Cortex of kidney (tissue), 1 donor: Measurements from ENCODE around the gene SUCLG2.
"Not testable (repeated sequence)": the region's sequence is repeated elsewhere in the genome, so short reads cannot be mapped to it uniquely, and the experiment has no call there.

ENCODE experiments used
- DNase-seq: peaks from one replicate; lab custom pipeline; 2025; lab: John Stamatoyannopoulos, UW

The SUCLG2 gene

DNA sequence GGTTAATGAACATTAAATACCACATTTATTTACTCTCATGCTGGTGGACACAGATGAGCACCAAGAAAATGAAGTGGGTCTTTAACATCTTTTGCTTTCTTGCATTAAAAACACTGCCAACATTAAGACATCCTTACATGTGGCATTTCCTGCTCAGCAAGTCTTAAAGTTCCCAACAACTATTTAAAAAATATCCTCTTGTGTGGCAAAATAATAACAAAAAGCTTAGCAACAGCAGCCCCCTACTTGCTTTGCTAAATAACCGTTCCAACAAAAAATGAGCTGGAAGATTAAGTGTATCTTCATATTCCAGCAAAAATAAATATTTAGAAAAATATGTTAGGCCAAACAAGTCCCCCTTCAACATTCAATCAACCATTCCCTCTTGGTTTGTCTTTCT, 93.1 kb downstream of the SUCLG2 start:
- DNase-seq, result no peak

DNA sequence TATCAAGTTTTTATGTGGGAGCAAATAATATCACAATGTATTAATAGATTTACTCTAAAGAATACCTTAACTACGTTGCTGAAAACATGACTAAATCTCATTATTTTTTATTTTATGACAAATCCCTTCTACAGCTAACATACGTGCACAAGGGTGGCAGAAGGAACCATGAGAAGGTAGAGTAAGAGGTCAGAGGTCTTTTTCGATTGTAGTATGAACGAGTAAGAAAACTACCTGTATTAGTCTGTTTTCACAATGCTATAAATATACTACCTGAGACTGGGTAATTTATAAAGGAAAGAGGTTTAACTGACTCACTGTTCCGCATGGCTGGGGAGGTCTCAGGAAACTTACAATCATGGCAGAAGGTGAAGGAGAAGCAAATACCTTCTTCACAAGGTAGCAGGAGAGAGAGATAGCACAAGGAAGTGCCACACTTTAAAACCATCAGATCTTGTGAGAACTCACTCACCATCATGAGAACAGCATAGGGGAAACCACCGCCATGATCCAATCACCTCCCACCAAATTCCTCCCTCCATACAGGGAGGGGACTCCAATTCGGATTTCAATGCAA, 95.3 kb downstream of the SUCLG2 start:
- DNase-seq, result no peak

DNA sequence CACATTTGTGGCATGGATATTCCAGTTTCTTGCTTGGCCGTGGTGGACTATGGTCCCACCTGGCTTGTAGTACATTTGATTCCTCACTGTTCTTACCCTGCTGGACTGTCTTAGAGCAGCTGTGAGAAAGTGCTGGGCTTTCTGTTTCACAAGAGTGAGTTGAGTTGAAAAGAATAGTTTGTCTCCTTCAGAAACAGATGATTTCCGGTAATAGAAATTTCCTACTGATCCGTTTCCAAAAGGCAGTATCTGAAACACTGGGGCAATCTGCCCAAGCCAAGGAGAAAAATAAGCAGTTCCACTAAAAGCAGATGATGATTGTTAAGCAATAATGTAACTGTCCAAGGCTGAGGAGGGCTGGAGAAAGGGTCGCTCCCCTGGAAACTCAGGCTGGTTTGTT, 96.0 kb downstream of the SUCLG2 start:
- no peak for DNase-seq

DNA sequence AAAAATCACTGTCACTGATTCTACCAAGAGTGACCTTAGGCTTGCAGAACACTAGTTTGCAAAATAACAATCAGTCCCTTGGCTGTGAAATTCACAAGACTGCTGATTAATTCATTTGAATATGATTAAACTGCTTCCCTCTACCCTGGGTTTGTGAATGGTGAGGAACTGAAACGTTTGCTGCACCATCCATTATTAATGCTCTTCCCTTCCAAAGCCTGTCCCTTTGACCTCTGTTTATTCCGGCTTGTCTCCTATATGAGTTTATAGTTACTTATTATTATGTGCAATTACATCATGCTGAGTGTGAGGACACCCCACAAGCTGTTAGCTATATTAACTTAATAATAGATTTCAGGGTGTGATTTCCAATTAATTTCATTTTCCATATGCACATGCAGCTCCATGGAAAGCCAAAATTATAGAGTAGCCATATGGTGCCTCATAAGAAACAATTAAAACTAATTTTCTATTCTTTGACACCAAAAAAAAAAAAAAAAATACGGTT, 96.5 kb downstream of the SUCLG2 start:
- DNase-seq, result no peak

DNA sequence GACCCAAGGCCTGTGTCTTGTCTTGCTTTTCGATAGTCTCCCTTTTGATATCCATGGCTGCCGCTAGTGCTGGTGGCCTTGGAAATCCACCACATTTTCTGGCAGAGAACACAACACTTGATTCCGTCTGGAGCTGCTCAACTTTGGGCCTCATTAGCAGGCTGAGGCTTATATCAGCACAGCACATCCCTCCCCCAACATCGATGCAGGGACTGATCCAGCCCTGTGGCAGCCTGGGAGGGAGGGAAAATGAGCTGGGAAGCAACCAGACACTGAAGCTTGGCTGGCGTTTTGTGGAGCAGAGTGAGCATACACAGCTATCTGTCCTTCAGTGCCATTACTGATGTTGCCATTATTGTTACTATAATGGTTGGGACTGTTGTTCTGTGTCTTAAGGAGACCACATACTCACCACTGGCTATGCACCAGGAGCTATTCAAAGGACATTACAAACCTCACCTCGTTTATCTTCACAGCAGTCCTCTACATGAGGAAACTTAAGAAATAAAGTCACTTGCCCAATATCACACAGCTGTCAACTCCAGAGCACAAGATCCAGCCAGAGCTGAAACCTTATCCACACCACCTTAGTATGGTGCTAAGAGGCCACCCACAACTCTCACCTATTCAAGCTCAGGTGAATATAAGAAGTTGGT, 102.9 kb downstream of the SUCLG2 start:
- no peak for DNase-seq

DNA sequence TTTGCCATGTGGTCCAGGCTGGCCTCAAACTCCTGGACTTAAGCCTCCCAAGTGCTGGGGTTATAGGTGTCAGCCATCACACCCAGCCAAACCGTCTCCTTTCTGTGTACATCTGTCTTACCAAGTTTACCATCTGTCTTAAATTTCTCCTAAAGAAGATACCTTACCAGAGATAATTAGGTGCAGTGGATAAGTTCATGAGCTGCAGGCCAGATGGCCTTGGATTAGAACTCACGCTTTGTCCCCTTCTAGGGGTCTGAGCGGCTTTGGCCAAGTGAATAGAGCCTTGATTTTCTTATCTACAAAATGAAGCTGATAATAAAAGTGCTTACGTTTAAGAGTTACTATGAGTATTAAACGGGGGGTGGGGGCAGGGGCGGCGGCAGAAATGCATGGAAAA, 103.9 kb downstream of the SUCLG2 start:
- DNase-seq, result no peak

DNA sequence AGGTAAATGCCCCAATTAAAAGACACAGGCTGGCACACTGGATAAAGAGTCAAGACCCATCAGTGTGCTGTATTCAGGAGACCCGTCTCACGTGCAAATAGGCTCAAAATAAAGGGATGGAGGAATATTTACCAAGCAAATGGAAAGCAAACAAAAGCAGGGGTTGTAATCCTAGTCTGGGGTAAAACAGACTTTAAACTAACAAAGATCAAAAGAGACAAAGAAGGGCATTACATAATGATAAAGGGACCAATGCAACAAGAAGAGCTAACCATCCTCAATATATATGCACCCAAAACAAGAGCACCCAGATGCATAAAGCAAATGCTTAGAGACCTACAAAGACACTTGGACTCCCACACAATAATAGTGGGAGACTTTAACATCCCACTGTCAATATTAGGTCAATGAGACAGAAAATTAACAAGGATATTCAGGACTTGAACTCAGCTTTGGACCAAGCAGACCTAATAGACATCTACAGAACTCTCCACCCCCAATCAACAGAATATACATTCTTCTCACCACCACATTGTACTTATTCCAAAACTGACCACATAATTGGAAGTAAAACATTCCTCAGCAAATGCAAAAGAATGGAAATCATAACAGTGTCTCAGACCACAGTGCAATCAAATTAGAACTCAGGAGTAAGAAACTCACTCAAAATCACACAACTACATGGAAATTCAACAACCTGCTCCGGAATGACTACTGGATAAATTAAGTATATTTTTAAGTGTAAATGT, 111.7 kb downstream of the SUCLG2 start:
- DNase-seq, result not testable (repeated sequence)

DNA sequence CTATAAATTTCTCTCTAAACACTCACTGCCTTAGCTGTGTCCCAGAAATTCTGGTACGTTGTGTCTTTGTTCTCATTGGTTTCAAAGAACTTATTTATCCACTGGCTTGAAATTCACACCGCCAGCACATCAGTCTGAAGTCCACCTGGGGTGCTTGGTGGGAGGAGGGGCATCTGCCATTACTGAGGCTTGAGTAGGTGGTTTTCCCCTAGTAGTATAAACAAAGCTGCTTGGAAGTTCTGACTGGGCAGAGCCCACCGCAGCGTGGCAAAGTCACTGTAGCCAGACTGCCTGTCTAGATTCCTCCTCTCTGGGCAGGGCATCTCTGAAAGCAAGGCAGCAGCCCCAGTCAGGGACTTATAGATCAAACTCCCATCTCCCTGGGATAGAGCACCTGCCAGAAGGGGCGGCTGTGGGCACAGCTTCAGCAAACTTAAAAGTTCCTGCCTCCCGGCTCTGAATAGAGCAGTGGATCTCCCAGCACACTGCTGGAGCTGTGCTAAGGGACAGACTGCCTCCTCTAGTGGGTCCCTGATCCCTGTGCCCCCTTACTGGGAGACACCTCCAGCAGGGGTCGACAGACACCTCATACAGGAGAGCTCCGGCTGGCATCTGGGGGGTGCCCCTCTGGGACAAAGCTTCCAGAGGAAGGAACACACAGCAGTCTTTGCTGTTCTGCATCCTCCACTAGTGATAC, 114.1 kb downstream of the SUCLG2 start:
- DNase-seq, result no peak

DNA sequence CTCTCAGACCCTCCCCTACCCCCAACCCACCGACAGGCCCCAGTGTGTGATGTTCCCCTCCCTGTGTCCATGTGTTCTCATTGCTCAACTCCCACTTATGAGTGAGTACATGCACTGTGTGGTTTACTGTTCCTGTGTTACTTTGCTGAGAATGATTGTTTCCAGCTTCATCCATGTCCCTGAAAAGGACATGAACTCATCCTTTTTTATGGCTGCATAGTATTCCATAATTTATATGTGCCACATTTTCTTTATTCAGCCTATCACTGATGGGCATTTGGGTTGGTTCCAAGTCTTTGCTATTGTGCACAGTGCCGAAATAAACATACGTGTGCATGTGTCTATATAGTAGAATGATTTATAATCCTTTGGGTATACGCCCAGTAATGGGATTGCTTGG, 117.2 kb downstream of the SUCLG2 start:
- DNase-seq, result not testable (repeated sequence)

DNA sequence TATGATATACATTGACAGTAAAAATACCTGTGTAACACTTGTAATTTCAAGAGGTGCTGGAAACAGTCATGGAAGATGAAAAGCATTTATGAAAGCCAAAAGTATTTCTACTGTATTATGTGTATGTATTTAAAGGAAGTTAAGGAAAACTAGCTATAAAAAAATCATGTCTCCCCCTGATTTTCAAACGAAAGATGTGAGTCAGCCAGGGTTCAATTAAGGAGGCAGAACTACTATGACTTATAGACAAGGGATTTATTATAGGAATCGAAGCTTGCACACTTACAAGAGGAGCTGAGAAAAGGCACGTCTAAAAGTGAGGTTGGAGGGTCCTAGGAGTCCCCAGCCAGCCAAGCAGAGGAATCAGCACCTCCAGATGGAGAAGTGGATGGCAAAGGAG, 119.4 kb downstream of the SUCLG2 start:
- DNase-seq, result no peak

DNA sequence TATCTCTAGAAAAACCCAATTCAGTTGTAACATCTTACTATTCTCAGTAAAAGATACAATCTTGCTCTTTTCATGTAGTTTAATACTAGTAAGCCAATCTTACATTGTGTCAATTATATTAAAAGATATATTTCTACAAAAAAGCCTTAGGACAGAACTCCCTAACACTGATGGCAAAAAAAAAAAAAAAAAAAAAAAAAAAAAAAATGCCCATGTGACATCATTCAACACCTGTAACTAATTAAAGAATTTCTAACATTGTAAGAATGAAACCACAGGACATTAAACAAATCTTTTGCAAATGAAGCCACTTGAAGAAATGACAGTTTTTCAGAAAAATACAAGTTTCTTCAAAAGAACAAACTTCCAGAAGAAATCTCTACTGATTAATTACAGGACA, 119.8 kb downstream of the SUCLG2 start:
- DNase-seq, result no peak

DNA sequence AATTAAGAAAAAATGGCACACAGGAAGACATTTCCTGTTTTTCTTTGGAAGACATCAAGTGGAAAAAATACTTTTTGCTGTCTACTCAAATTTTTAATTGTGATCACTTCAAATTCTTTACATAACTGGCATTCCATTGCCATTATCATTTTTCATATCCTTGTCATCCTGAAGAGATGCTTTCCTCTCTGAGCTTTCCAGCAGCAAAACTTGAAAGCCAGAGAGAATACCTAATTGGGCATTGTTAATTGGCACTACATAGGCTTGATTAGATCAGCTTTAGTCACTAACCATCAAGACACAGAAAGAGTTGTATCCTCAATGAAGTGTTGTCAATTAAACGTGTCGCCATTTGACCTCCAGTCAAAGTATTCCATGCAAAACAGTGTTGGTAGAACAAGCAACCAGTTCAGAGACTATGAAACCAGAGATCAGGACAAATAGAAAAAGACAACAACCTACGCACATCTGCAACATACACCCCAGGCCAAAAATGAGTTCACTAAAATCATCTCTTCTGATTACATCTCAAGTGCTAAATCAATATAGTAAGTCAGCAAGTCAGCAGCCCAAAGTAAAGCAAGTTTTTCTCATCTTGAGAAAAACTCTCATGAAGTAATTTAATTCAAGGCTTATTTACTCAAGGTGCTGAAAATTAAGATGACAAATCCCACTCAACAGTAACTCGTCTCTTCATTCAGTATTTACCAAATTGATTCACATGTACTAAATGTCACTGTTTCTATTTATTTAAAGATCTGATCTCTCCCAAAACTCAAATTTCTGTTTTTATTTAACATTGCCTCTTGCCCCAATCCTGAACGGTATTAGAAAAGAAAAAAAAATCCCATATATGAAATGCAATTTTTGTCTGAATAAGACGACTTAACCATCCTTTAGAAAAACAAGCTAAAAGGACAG, 123.0 kb downstream of the SUCLG2 start:
- DNase-seq, result no peak

DNA sequence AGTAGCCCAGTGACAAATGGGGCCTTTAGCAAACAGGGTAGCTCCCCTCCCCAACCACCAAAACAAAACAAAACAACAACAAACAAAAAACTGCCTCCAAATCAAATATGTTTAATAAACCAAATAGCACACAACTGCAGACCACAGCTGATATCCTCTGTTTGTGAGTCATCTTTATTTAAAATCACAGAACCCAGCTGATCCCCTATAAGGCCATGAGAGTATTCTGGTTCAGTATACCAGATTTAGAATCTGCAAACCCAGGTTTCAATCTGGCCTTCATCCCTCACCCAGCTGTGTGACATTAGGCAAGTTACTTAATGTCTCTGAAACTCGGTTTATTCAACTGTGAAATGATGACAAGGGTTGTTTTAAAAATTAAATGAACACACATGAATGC, 124.5 kb downstream of the SUCLG2 start:
- DNase-seq, result no peak

DNA sequence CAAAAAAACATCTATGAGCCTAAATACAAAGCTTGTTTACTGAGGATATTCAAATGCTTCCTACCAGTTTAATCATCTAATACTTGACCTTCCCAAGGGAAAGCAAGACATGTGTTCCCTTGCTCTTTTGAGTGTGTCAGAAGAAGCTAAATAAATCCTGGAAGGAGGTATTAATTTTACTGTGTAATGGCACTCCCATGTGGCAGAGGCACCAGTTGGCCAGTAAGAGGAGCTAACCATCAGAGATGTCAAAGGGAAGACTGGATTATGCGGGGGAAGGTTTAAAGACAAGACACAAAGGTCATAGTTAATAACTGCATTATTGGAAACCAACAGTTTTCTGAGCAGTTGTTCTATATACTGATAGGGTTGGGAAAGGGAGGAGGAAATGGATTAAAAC, 125.1 kb downstream of the SUCLG2 start:
- DNase-seq, result no peak

DNA sequence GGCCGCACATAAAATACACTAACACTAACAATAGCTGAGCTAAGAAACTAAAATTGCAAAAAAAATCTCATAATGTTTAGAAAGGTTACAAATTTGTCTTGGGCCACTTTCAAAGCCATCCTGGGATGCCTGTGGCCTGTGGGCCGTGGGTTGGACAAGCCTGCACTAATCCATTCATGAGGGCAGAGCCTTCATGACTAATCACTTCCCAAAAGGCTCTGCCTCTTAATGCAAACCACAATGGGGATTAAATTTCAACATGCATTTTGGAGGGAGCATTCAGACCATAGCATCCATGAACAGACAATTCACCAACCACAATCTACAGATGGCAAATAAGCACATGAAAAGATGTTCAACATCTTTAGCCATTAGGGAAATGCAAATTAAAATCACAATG, 128.2 kb downstream of the SUCLG2 start:
- no peak for DNase-seq

DNA sequence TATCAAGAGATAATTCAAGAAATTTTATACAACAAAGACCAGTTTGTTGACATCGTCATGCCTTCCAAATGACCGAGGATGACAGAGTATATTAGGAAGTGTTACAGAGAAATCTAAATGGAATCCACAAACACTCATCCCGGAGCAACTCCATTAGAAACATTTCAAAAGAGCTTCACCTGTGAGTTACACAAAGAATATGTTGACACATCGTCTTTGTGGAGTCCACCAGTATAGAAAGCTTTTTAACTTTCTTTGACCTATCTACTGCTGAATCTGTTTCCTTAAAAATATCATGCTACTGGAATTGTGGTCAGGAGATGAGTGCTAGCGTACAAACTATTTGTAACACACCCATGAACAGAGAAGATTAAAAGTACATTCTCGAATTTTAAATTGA, 130.4 kb downstream of the SUCLG2 start:
- DNase-seq, result no peak

DNA sequence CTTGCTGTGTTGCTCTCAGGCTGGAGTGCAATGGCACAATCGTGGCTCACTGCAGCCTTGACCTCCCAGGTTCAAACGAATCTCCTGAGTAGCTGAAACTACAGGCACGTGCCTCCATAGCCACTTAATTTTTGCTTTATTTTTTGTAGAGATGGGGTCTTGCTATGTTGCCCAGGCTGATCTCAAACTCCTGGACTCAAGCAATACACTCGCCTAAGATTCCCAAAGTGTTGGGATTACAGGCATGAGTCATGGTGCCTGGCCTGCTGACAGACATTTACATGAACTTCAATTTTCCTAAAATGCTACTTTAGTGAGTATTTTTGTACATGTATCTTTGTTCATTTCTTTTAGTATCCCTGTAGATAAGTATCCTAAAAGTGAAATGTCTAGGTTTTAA, 132.3 kb downstream of the SUCLG2 start:
- no peak for DNase-seq

DNA sequence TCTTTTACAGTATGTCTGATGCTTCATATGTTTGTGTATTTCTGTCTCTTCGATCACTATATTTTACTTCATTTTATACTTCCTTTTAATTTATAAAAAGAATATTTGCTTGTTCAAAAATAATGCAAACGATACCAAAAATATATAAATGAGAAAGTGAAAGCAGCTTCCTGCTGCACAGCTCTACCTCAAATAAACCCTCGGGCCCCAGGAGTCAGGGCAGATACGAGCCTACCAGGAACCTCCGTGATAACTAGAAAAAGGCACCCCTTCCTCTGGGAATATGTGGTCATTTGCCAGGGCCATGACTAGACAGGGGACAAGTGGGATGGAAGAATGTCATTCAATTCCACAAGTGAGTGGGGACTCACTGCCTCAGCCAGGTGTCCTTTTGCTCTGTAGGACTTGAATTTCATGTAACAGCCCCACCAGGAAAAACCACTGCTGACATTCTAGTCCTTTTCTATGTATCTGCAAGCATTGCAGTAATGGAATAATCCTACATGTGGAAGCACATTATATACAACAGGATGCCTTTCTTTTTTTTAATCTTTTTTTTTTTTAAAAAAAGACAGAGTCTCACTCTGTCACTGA, 133.3 kb downstream of the SUCLG2 start:
- DNase-seq, result no peak

DNA sequence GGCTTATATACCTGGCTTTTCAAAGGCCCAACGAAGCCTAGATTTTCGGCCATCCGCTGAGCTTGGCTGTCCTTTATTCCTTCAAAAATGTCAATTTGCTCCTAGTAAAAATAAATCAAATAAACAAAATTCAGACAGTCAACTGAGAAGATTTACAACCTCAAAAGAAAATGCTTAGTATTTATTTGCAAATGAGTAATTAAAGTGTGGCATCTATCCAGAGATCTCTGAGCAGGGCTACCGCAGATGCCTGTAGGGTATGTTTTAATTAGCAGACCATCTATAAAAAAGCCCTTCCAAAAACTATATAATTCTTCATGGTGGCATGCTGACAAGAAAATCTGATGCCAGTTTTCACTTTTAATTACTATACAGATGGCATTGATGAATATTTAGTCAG, 136.2 kb downstream of the SUCLG2 start:
- DNase-seq, result no peak

DNA sequence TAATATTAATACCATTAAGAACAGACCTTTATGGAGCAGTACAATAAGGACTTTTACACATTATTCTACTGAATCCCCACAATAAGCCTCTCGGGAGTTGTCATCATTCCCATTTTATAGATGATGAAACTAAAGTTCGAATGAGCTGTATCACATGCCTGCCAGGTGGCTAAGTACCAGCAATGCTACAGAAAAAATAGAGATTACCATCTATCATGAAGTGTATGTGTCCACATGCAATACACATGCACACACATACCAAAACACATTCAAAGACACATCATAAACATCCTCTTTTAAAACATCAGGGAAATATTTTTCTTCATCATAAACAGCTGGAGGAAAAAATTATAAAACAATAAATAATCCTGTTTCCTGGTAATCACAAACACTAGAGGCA, 136.6 kb downstream of the SUCLG2 start:
- DNase-seq, result no peak

DNA sequence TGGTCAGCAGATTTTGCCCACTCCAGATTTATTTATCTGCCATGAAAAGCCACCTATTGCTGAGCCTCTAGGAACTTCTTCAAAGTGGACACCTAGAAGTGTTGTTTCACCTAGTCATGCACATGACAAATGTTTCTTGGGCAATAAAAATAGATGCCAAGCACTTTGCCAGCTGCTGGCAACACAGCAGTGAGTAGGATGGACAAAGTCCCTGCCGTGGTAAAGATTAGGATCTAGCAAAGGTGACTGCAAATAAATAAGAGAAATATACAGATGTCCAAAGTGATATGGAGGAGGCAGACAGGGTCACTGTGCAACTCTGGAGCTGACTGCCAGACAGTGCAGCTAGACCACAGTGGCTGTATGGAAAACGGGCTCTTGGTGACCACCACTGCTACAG, 137.9 kb downstream of the SUCLG2 start:
- no peak for DNase-seq
